Stimulated activated CD4-positive, alpha-beta T cell treated with anti-CD3 and anti-CD28 coated beads, Interleukin-1b, Interleukin-23, amount 100 ng/mL, for 1 hour (primary cell): Measurements from ENCODE around the gene HCN3.
"Not testable (repeated sequence)": the region's sequence is repeated elsewhere in the genome, so short reads cannot be mapped to it uniquely, and the experiment has no call there.

Experiments
- DNase-seq, 2 donors: peaks; one replicate each; pipeline ENCODE4 v3.0.0-alpha.2; 2020; ENCODE audit warnings: low read depth in 2 of 2

The HCN3 gene

DNA sequence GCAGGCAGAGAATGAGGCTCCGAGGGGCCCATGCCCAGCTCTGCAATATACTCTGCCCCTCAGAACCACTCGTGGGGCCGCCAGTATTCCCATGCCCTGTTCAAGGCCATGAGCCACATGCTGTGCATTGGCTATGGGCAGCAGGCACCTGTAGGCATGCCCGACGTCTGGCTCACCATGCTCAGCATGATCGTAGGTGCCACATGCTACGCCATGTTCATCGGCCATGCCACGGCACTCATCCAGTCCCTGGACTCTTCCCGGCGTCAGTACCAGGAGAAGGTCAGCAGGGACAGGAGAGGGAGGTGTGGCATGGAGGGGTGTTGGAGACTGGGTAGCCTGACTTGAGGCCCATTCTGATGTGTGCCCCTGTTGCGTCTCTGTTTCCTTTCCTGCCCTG lies 7.2 kb downstream of the HCN3 start:
- no peak for DNase-seq

DNA sequence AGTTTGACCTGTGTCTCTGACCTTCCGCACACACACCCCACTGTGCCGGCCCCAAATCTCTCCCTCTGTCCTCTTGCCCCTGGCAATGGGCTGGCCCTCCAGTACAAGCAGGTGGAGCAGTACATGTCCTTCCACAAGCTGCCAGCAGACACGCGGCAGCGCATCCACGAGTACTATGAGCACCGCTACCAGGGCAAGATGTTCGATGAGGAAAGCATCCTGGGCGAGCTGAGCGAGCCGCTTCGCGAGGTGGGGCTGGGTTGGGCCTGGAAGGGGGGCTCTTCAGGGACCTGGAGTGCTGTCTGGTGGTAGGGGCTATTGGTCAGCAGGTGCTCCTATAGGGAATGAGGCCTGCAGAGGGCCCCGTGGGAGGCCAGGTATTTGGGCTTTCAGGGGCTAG lies 7.8 kb downstream of the HCN3 start:
- no peak for DNase-seq

DNA sequence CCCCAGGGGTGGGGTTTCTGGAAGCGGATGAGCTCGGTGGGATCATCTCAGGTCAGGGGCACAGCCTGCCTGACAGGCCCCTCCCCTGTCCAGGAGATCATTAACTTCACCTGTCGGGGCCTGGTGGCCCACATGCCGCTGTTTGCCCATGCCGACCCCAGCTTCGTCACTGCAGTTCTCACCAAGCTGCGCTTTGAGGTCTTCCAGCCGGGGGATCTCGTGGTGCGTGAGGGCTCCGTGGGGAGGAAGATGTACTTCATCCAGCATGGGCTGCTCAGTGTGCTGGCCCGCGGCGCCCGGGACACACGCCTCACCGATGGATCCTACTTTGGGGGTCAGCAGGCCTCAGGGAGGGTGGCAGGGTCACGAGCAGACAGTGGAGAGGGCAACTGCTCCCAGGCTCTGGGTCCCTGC lies 8.4 kb downstream of the HCN3 start:
- no peak for DNase-seq

- no peak for DNase-seq
Measured at GRCh38 chr1:155286544-155286943, 9.3 kb downstream of the HCN3 start.

GRCh38 chr1:155287987-155288543 lies 10.8 kb downstream of the HCN3 start:
- no peak for DNase-seq

DNA sequence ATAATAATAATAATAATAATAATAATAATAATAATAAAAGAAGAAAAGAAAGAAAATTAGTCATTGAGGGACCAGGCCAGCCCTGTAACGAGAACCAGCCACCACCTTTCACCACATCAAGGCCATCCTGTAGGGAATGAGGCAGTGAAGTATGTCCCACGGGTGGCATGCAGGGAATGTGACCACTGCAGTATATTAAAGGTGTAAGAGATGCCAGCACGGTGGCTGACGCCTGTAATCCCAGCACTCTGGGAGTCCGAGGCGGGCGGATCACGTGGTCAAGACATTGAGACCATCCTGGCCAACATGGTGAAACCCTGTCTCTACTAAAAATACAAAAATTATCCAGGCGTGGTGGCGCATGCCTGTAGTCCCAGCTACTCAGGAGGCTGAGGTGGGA lies 13.7 kb downstream of the HCN3 start:
- DNase-seq = not testable (repeated sequence)

DNA sequence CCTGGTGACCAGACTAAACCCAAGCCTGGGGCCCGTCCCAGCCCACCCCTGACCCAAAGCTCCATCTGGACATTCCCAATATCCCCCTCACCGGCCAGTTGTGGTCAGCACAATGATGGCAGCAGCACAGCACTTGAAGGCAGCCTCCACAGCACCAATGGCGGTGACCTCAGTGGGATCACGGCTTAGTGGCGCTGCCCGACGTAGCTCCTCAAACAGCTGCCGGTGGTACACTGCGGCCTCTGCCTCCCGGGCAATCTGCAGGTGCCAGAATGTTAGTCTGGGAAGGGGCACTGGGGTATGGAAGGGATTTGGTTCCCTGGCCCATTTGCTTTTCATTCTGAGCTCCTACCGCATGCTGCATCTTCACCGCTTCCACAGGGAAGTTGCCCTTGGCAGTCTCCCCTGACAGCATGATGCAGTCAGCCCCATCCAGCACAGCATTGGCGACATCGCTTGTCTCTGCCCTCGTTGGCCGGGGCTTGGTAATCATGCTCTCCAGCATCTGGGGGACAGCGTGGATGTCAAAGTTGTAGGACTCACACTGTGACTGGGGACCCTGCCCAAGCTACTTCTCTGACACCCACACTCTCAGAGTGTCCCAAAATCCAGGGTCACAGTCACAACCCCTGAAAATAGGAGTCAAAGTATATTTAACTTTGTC lies 16.0 kb downstream of the HCN3 start:
- no peak for DNase-seq

DNA sequence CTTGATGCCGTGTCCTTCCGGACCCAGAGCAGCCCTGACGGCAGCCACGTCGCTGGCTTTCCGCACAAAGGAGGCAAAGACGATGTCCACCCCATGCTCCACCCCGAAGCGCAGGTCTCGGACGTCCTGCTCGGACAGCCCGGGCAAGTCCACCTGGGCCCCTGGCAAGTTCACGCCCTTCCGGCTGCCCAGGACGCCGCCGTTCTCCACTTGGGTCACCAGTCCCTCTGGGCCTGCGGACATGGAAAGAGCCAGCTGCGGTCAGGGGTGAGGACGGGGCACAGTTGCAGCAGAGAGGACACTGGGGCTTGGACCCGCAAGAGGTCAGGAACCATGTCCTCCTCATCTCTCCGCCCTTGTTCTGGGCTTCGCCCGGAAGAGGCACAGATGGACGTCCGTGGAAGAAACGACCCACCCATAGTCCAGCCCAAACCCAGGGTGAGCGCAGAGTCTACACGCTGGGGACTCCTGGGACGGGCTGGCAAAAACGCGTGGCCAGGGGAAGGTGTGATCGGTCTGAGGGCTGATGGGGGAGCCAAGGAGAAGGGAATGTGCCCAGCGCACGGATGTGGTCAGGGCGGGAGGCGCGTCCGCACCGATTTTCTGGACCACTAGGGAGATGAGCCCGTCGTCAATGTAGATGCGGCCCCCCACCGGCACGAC lies 17.4 kb downstream of the HCN3 start:
- no peak for DNase-seq

DNA sequence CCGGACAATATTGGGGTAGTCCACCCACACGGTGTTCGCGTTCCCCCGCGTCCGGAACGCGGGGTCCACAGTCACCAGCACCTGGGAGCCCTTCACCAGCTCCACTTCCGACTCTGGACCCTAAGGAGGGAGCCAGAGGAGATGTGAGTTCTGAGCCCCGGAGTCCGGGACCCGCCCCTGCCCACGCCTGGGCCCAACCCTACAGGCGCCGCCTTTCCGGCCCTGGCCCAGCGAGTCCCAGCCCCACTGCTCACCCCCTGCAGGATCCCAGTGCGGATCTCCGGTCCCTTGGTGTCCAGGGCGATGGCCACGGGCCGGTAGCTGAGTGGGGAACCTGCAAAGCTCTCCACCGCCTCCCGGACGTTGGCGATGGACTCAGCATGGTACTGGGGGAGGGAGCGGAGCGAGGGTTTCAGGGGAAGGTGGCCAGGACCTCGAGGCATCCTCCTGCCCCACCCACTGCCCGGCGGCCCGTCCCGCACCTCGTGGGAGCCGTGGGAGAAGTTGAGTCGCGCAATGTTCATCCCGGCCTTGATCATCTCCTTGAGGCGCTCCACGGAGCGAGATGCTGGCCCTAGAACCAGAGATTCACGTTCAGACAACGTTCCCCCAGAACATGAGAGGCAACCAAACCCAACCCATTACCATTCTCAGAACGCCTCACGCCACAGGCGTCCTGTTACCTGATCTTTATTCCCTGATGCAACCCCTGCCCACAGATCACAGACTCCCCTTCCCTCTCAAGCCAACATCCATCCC lies 18.1 kb downstream of the HCN3 start:
- no peak for DNase-seq

- no peak for DNase-seq
Measured at GRCh38 chr1:155295942-155296267, 18.6 kb downstream of the HCN3 start.

DNA sequence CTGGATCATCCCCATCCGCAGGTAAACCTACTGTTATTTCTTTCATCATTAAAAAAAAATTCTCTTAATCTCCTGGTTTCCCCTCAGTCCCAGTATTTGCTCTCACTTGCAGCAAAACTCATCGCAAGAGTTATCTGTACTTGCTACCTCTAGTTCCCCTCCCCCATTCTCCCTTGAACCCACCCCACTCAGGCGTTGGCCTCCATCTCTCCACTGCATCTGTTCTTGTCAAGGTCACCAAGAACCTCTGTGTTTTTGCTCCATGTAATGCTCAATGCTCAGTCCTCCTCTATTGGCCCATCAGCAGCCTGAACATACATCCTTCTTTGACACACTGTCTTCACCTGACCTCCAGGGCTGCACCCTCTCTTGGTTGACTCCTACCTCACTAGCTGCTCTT lies 19.4 kb downstream of the HCN3 start:
- no peak for DNase-seq

- no peak for DNase-seq
Measured at GRCh38 chr1:155297384-155297783, 20.1 kb downstream of the HCN3 start.

DNA sequence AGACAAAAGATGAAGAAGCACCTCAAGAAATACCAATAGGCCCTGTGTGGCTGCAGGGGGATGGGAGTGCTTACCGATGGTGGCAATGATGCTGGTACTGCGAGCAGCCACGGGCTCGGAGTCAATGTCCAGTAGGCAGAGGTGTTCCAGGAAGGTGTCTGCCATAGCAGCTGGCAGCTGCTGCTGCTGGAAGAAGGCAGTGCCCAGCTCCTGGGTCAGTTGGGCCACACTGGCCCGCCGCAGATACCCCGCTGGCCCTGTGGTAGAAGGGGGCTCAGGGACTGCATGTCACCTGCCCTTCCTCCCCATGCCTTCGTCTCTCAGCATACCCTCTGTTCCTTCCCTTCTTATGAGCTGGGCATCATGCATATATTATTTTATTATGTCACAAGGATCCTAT lies 22.8 kb downstream of the HCN3 start:
- DNase-seq = no peak

DNA sequence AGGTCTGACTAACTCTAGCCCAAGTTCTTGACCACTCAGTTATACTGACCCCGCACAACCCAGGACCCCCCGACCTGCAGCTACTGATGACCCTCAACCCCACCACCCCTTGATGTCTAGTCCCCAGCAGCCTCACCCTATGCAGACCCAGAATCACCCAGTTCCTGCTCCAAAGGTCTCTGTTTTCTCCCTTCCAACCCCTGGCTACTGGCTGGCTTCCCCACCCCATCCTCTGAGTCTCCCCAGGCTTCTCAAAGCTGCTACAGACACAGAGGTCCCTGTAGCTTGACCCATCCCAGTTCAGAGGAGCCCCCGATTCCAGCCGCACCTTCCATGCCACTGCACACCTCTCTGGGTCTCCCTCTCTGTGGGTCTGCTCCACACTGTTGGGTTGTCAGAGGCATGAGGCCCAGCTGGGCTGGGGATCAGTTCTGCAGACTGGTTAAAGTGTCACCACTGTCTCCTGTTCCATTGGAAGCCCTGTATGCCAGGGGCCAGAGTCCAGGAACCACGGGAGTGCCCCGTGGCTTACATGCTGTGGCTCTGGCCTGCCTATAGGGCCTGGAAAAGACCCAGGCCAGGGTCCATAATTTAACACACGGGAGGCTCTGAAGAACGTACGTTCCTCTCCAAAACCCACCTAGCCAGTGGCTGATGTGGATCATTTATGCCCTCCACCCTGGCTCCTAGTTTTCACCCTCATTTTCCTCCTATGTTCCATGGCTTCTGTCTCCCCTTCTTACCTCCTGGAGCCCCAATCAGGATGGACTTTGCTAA lies 23.5 kb downstream of the HCN3 start:
- DNase-seq = no peak

GRCh38 chr1:155301342-155301841 lies 24.1 kb downstream of the HCN3 start, which contains the start of gene PKLR:
TSS of gene PKLR (minus strand) at chr1:155301438. CDS start at chr1:155301395, 43 bp downstream.
- DNase-seq = no peak

- no peak for DNase-seq
Measured at GRCh38 chr1:155304558-155305063, 27.3 kb downstream of the HCN3 start.

GRCh38 chr1:155305881-155306391 lies 28.7 kb downstream of the HCN3 start:
- DNase-seq = no peak

DNA sequence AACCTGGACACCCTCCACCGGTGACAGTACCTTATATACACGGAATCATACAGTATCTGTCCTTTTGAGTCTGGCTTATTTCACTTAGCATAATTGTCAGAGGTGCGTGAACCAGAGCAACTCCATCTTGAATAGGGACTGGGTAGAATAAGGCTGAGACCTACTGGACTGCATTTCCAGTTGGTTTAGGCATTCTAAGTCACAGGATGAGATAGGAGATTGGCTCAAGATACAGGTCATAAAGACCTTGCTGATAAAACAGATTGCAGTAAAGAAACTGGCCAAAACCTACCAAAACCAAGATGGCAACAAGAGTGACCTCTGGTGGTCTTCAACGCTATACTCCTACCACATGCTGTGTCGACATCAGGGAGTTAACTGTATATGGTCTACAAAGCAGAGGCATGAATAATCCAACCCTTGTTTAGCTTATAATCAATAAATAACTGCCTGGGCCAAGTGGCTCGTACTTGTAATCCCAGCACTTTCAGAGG lies 30.0 kb downstream of the HCN3 start:
- DNase-seq = no peak

DNA sequence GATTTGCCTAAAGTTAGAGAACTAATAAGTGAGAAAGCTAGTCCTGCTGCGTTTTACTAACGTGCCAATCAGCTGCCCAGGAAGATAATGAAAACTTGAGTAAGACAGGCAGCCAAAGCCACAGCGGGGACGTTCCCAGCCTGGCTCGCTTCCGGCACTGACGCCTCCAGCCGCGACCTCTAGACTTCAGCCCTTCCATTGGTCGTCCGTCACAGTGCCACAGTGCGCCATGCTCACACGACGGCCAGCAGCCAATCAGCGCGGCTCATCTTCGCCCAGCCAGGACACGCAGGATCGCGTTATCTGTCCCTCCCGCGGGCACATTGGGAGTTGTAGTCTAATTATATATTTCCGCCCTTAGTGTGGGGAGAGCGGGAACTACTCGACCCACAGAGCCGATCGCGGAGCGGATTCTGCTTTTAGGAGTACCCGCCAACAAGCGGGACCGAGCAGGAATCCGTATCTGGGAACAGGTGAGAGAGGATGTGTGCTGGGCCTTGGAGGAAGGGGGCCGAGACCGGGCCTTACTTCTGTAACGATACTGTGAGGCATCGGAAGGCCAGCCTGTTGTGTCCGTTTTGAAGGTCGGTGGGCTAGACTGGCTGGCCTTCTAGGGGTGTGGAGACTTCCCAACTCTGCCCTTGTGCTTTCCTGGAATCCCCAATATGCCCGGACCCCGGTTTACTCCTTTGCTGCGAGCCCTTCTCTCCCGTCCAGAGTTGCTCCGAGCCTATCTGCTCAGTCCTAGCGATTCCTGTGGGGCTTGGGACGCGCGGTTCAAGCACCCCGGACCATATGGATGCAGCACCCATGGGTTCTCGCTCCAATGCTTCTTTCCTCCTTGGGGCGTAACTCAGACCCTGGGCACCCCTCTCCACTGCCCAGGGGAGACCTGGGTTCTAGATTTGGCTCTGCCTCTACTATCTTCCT lies 31.5 kb downstream of the HCN3 start, which contains the start of gene FDPS:
TSS of gene FDPS (plus strand) at position 374 of the 930 bp plus-strand sequence. CDS start 924 bp downstream, outside the sequence.
- DNase-seq = peak; percentile 86 to 93
